Neutrophil (primary cell): Measurements from ENCODE around the gene MXRA7.

Experiments
- H3K27ac ChIP-seq: fragments of 200-600 bp; sonication (generic); 2 replicates; pipeline ENCODE4 v1.5.1; 2016; ENCODE audit warnings: mild to moderate bottlenecking, moderate library complexity
- H3K27me3 ChIP-seq: fragments of 200-600 bp; sonication (generic); 2 replicates; pipeline ENCODE4 v1.6.0; 2016; ENCODE audit warnings: mild to moderate bottlenecking
- H3K36me3 ChIP-seq: fragments of 200-600 bp; sonication (generic); 2 replicates; pipeline ENCODE4 v1.5.1; 2017
- H3K4me1 ChIP-seq, 2 experiments: fragments of 200-600 bp in 1 of 2; sonication (generic) in 1 of 2; 1 replicate in 1 of 2; 2 replicates in 1 of 2; pipeline versions ENCODE4 v1.5.1 to v1.6.1; 2013 to 2016; ENCODE audit warnings: low read depth in 1 of 2, low read length in 1 of 2, mild to moderate bottlenecking in 1 of 2, moderate library complexity in 1 of 2; ENCODE audit not compliant: control insufficient read depth in 1 of 2, insufficient read depth in 1 of 2
- H3K4me3 ChIP-seq, 2 experiments: fragments of 200-600 bp in 1 of 2; sonication (generic) in 1 of 2; 1 replicate in 1 of 2; 2 replicates in 1 of 2; pipeline ENCODE4 v1.5.1; 2013 to 2016; ENCODE audit warnings: low read depth in 1 of 2, low read length in 1 of 2, mild to moderate bottlenecking in 1 of 2, moderate library complexity in 1 of 2
- H3K9me3 ChIP-seq: fragments of 200-600 bp; sonication (generic); 2 replicates; pipeline ENCODE4 v1.5.1; 2016
- TF ChIP-seq, protein P1 (sequence below): fragments of 200-600 bp; sonication (generic); IDR thresholded peaks from 2 replicates; pipeline ENCODE4 v1.5.1; 2016; ENCODE audit warnings: antibody characterized with exemption

The MXRA7 gene

DNA sequence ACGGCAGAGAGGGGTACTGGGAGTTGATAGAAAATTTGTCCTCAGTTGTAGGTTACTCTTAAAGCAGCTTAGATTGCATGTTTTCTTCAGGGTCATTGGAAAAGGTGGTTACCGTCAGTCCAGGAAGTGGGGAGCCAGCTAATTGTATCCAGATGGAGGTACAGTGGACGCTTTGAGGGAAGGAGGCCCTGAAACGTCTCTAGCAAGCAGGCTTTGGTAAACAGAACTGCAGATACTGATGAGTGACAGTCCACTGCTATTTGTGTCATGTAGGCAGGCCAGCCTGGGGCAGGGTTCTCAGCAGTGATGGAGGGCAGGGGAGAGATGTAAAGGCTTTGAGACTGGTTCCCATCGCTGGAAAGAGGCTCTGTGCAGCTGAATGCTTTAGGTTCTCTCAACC is 37.0 kb downstream of the MXRA7 start:
- Histone ChIP-seq H3K4me1 (peaks cover 15 to 22% of the 10 kb centered on the region in 2 experiments), H3K9me3 (no peaks in the 10 kb centered on the region)
- TF ChIP-seq, protein P1, sequence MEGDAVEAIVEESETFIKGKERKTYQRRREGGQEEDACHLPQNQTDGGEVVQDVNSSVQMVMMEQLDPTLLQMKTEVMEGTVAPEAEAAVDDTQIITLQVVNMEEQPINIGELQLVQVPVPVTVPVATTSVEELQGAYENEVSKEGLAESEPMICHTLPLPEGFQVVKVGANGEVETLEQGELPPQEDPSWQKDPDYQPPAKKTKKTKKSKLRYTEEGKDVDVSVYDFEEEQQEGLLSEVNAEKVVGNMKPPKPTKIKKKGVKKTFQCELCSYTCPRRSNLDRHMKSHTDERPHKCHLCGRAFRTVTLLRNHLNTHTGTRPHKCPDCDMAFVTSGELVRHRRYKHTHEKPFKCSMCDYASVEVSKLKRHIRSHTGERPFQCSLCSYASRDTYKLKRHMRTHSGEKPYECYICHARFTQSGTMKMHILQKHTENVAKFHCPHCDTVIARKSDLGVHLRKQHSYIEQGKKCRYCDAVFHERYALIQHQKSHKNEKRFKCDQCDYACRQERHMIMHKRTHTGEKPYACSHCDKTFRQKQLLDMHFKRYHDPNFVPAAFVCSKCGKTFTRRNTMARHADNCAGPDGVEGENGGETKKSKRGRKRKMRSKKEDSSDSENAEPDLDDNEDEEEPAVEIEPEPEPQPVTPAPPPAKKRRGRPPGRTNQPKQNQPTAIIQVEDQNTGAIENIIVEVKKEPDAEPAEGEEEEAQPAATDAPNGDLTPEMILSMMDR = no peak

DNA sequence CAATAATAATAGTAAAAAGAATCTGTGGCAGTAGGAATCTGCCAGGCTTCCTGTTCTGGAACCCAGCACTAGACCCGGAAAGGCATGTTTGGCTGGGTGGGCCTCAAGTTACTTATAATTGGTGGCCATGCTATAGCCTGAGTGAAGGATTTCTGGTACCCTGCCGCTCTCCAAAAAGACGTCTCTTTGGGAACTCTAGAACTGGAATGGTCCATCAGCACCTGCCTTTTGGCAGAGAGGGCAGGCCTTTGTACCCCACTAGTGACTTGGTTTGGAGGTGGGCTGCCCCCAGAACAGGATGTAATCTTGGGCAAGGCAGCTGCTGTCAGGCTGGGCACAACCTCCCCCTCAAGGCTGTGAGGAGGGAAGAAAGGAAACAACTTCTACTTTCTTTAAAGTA is 37.9 kb downstream of the MXRA7 start:
- Histone ChIP-seq H3K4me1 (peaks cover 14 to 19% of the 10 kb centered on the region in 2 experiments), H3K9me3 (no peaks in the 10 kb centered on the region), H3K36me3 (no peaks in the 10 kb centered on the region), H3K27me3 (no peaks in the 10 kb centered on the region), H3K4me3 (no peak overlapping the region), H3K27ac (no peak overlapping the region)
- TF ChIP-seq, protein P1 = no peak

More for the DNA sequence above, 37.0 kb downstream of the MXRA7 start:
- H3K27ac ChIP-seq = no peak overlapping the region
- H3K27me3 ChIP-seq = no peaks in the 10 kb centered on the region
- H3K36me3 ChIP-seq = no peaks in the 10 kb centered on the region
- no peak overlapping the region for H3K4me3 ChIP-seq

DNA sequence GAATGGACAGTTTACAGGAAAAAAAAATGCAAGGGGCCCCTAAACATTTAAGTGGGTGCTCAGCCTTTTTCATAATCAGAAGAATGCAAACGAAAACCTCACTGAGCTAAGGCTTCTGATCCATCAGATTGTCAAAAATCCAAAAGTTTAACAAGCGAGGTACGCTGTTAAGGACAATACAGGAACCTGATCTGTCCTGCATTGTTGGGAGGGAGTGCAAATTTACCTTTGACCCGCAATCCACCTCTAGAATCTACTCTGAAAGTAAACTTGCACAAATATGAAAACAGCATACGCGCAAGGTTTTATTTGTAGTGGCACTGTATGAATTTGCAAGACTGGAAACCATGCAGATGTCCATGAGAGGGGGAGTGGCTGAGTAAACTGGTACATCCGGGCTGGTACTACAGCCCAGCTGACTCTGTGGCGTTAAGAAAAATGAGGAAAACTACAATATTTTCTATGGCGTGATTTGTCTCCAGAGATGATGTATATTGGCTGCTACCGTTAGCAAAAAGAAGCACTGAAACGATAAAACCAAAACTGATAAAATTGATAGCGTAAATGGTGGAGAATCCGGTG is 38.4 kb downstream of the MXRA7 start:
- H3K36me3 ChIP-seq = no peaks in the 10 kb centered on the region
- peak overlapping the region; percentile 75 to 83 for H3K4me3 ChIP-seq
- TF ChIP-seq, protein P1 = no peak
- peaks cover 14 to 19% of the 10 kb centered on the region in 2 experiments for H3K4me1 ChIP-seq
- H3K9me3 ChIP-seq = no peaks in the 10 kb centered on the region
- H3K27ac ChIP-seq = peak overlapping the region; percentile 76
- H3K27me3 ChIP-seq = no peaks in the 10 kb centered on the region

DNA sequence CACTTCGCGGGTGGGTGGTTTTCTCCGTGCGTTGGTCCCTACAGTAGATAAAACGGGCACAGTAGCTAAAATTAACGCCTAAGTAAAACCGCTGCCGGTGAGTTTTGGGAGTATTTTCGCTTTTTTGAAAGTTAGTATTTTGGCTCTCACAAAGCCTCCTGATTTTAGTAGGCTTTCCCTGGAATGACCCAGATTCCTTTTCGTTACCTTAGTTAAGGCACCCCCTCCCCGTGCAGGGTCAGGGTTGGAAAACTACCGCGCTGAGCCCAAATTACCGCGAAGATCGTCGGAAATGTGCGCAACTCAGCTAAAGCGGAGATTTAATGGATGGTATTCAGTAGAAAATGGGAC is 38.9 kb downstream of the MXRA7 start:
- peak overlapping the region; percentile 76 for H3K27ac ChIP-seq
- TF ChIP-seq, protein P1 = no peak
- H3K4me3 ChIP-seq = peak overlapping the region; percentile 75 to 83
- H3K27me3 ChIP-seq = no peaks in the 10 kb centered on the region
- H3K4me1 ChIP-seq = peaks cover 14 to 19% of the 10 kb centered on the region in 2 experiments
- H3K36me3 ChIP-seq = no peaks in the 10 kb centered on the region
- no peaks in the 10 kb centered on the region for H3K9me3 ChIP-seq

DNA sequence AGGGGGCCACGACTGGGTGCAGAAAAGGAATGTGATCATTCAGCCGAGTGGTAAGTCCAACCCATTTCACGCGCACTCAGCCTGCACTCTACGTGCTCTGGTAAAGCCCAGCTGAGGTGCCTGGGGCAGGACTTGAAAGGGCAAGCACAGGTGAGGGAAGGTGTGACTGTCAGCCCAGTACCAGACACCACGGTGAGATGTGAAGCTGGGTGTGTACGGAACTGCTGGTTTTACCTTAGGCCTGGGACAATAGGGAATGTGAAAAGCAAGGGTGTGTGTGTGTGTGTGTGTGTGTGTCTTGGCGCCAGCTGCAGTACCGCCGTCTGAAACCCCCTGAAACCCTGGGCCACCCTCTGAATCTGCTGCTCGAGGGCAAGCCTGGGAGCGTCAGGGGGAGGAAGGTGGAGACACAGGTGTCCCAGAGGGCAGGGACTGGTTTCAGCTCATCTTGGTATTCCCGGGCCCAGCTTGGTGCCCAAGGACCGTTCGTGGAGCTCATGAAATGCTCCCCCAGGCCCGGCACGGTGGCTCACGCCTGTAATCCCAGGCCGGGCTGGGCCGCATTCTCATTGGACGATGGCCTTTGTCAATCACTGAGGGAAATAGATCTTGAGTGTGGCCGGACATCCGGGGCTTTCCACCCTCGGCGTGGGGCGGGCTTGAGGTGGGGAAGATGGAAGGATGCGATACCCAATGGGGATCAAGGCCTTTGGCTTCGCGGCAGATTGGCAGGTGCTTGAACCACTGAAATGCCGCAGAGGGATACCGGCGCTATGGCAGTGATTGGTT is 39.4 kb downstream of the MXRA7 start:
- Histone ChIP-seq H3K4me1 (peaks cover 14 to 19% of the 10 kb centered on the region in 2 experiments), H3K9me3 (no peaks in the 10 kb centered on the region), H3K4me3 (peak overlapping the region; percentile 75 to 83), H3K27me3 (no peaks in the 10 kb centered on the region), H3K27ac (peak overlapping the region; percentile 76), H3K36me3 (no peaks in the 10 kb centered on the region)
- TF ChIP-seq, protein P1 = no peak
